Dendritic cell treated with granulocyte-macrophage colony-stimulating factor and Interleukin-4, amounts not matched to agents 40 ng/mL and 50 ng/mL, for 4 days (primary cell): ENCODE results near the gene ABTB2.

Source experiments
- H3K27ac Mint-ChIP-seq: one replicate; pipeline ENCODE4 v1.8.0; 2022; ENCODE audit warnings: mild to moderate bottlenecking, mixed read lengths
- H3K27me3 Mint-ChIP-seq: one replicate; pipeline ENCODE4 v1.8.0; 2022; ENCODE audit warnings: mild to moderate bottlenecking, mixed read lengths
- H3K36me3 Mint-ChIP-seq: one replicate; pipeline ENCODE4 v1.8.0; 2022; ENCODE audit warnings: low read depth, mixed read lengths
- H3K4me1 Mint-ChIP-seq: one replicate; pipeline ENCODE4 v1.8.0; 2022; ENCODE audit warnings: low read depth, mixed read lengths
- H3K4me3 Mint-ChIP-seq: one replicate; pipeline ENCODE4 v1.8.0; 2022; ENCODE audit warnings: mild to moderate bottlenecking, moderate library complexity, mixed read lengths
- H3K9me3 Mint-ChIP-seq: one replicate; pipeline ENCODE4 v1.8.0; 2022; ENCODE audit warnings: mixed read lengths
- intact Hi-C: fragments of 100-400 bp; cut with micrococcal nuclease; formaldehyde crosslinking; loops from one replicate; pipeline ENCODE4 v1.15.0; 2022

Gene ABTB2

DNA sequence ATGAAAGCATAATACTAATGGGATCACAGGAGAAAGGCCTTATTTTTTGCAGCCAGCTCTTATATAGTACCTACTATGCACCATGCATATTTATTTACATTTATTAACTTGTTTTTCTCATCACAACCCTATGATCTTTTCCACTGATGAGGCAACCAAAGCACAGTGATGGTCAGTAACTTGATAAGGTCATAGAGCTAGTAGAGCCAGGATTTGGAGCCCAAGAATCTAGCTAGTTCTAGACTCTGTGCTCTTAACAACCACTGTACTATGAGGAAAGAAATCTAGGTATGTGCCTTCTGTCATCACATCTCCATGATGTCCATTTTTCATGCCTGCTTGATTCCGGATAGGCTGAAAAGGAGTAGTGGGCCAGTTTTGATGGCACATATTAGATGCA is 24.0 kb upstream of the ABTB2 start:
- Mint-ChIP-seq H3K27me3 (no peaks in the 10 kb centered on the region), H3K36me3 (peaks cover 6% of the 10 kb centered on the region), H3K27ac (no peak overlapping the region), H3K9me3 (peaks cover 14% of the 10 kb centered on the region), H3K4me3 (no peak overlapping the region), H3K4me1 (no peaks in the 10 kb centered on the region)
- intact Hi-C loops = loop anchor here (5.0 kb wide), 1 partner anchor 41 kb away; no protein-coding TSS in a partner anchor

DNA sequence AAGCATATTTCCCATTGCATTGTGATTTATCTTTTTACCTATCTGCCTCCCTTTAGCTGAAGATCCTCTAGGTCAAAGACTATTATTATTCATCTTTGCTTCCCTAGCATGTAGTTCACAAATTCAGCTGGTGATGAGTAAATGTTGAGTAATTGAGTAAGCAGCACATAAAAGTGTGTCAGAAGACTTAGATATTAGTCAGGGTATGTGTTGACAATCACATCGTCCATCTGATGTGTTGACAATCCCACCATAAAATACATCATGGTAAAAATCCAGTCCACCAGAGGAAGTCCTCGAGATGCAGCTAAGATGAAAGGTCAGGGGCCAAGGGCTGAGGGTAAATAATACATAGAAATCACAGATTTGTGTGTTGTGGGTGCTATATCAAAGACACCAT is 22.9 kb upstream of the ABTB2 start:
- peaks cover 6% of the 10 kb centered on the region for H3K36me3 Mint-ChIP-seq
- no peaks in the 10 kb centered on the region for H3K27me3 Mint-ChIP-seq
- intact Hi-C loops = loop anchor here (5.0 kb wide), 1 partner anchor 42 kb away; no protein-coding TSS in a partner anchor
- H3K9me3 Mint-ChIP-seq = peaks cover 21% of the 10 kb centered on the region
- H3K4me1 Mint-ChIP-seq = no peaks in the 10 kb centered on the region
- H3K27ac Mint-ChIP-seq = no peak overlapping the region
- H3K4me3 Mint-ChIP-seq = no peak overlapping the region

DNA sequence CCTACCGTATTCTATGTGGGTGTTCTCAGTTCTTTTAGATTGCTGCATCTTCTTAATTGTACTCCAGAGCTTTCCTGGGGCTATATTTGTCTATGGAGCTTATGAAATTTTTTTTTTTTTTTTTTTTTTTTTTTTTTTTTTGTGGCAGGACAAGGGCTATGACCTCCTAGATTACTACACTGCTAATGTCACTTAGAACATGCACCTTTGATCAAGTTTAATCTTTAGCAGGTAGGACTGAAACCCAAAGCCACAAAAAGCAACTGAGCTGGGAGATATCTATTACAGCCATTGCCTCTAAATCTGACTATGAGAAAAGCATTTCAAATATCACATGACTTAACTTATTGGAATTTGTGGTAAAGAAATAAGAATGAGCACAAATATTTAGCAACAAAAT is 21.7 kb upstream of the ABTB2 start:
- Mint-ChIP-seq H3K4me3 (no peak overlapping the region), H3K9me3 (peaks cover 28% of the 10 kb centered on the region), H3K36me3 (peaks cover 6% of the 10 kb centered on the region), H3K27me3 (no peaks in the 10 kb centered on the region), H3K4me1 (no peaks in the 10 kb centered on the region), H3K27ac (no peak overlapping the region)
- intact Hi-C loops = no loop called here

DNA sequence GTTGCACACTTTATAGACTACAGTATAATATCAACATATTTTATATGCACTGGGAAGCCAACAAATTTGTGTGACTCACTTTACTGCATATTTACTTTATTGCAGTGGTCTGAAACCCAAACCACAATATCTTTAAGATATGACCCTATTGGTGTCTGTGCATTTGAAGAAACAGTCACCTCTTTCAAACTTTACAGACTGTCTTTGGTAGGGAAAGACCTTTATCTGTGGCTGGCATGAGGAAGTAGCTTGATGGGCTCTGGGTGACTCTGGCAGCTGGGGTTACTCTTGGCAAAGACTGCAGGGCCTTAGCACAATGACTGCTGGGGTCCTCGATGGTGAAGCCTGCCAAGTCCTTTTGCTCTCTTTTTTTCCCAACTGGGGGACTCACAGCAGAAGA is 21.3 kb upstream of the ABTB2 start:
- H3K36me3 Mint-ChIP-seq = peaks cover 6% of the 10 kb centered on the region
- intact Hi-C loops = no loop called here
- H3K4me3 Mint-ChIP-seq = no peak overlapping the region
- no peak overlapping the region for H3K27ac Mint-ChIP-seq
- no peaks in the 10 kb centered on the region for H3K4me1 Mint-ChIP-seq
- peaks cover 28% of the 10 kb centered on the region for H3K9me3 Mint-ChIP-seq
- no peaks in the 10 kb centered on the region for H3K27me3 Mint-ChIP-seq

DNA sequence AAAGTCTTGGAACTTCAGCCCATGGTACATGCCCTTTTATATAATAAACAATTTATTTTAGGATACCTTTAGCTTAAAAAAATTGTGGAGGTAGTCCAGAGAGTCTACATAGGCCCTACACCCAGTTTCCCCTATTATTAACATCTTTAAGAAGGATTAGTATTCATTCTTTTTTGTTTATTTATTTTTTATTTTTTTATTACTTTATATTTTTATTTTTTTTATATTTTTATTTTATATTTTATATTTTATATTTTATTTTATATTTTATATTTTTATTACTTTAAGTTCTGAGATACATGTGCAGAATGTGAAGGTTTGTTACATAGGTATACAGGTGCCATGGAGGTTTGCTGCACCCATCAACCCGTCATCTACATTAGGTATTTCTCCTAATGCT is 15.9 kb upstream of the ABTB2 start:
- no peak overlapping the region for H3K27ac Mint-ChIP-seq
- no peaks in the 10 kb centered on the region for H3K27me3 Mint-ChIP-seq
- intact Hi-C loops = no loop called here
- no peak overlapping the region for H3K4me3 Mint-ChIP-seq
- peaks cover 18% of the 10 kb centered on the region for H3K4me1 Mint-ChIP-seq
- peaks cover 28% of the 10 kb centered on the region for H3K9me3 Mint-ChIP-seq
- H3K36me3 Mint-ChIP-seq = peaks cover 6% of the 10 kb centered on the region

DNA sequence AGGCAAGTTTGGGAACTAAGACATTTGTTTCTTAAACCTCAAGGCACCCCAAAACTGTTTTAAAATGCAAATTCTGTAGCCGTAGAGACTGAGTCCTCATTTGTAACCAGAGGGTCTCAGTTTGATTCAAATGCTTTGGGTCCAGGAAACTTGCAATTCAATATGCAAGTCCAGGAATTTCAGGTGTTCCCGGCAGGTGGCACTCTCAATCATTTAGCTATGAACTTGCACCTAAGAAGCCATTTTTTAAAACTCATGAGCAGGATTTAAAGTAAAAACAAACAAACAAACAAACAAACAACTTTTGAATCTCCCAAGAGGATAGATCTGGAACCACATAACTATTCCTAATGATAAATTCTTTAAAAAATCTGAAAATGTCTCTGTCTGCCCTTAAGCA is 8.7 kb upstream of the ABTB2 start:
- intact Hi-C loops = no loop called here
- H3K4me1 Mint-ChIP-seq = peaks cover 10% of the 10 kb centered on the region
- H3K9me3 Mint-ChIP-seq = no peaks in the 10 kb centered on the region
- no peaks in the 10 kb centered on the region for H3K36me3 Mint-ChIP-seq
- H3K27me3 Mint-ChIP-seq = no peaks in the 10 kb centered on the region
- H3K27ac Mint-ChIP-seq = no peak overlapping the region
- no peak overlapping the region for H3K4me3 Mint-ChIP-seq

DNA sequence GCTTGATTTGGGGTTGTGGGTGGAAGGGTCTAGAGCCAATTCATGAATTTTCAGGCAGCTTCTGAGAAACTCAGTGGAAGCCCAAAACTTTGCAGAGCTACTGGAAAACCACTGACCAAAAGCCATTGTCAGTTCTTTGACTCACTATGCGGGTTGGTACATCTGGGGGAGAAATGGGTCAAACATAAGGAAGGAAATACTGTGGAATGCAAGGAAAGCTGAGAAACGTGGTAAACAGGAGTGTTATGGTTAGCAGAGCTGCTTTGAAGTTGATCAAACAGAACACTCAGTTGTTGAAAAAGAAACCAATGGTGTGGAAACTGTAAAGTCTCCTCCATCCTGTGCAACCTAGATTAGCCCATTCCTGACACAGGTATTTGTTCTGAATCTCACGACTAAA is 6.3 kb upstream of the ABTB2 start:
- Mint-ChIP-seq H3K36me3 (no peaks in the 10 kb centered on the region), H3K9me3 (no peaks in the 10 kb centered on the region), H3K27ac (no peak overlapping the region), H3K27me3 (no peaks in the 10 kb centered on the region), H3K4me3 (no peak overlapping the region), H3K4me1 (peaks cover 5% of the 10 kb centered on the region)
- intact Hi-C loops = no loop called here

DNA sequence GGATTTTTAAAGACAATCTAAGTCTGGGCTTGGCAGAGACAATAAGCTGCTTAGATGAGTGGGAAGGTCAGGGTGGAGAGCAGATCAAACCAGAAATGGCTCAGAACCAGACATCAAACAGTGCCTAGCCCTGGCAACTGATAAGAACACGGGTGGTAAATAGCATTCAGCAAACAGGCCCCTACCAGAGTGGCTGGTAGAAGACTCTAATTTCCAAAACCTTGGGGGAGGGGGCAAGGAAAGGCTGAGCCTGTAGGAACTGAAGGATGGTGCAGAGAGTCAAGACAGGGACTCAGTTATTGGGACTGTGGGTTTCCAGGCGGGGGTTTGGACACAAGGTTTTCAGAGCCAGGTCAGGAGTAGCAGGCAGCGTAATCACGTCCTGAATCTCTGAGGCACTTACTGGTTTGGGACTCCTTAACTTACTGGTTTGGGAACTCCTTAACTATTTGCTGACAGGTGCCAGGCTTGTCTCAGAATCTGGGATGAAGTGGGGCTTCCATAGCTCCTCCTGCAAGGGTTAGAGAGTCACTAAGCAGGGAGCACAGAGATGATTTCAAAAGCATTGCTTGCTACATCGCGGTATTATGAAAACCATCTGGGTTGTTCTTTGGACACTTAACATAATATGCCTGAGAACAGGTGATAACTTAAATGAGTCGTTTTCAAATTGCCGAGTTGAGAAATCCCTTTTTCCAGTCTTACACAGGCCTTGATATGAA is 5.7 kb upstream of the ABTB2 start:
- no peaks in the 10 kb centered on the region for H3K9me3 Mint-ChIP-seq
- H3K4me1 Mint-ChIP-seq = peaks cover 11% of the 10 kb centered on the region
- H3K27me3 Mint-ChIP-seq = no peaks in the 10 kb centered on the region
- H3K4me3 Mint-ChIP-seq = no peak overlapping the region
- H3K36me3 Mint-ChIP-seq = no peaks in the 10 kb centered on the region
- intact Hi-C loops = no loop called here
- no peak overlapping the region for H3K27ac Mint-ChIP-seq

DNA sequence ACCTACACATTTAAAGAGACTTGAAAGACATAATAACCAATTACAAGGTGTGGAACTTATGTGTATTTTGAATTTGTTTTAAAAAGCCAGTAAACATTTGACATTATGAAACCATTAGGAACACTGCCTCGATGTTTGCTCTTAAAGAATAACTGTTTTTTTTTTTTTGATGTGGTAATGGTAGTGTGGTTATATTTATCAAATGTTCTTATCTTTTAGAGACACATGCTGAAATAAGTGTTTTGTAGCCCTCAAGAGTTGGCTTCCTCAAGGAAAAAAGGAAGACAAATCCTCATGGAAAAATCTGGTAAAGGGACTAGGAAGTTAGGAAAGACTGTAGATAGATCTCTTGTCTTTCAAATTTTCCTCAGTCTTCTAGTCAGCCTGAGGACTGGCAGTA is 2.2 kb upstream of the ABTB2 start:
- Mint-ChIP-seq H3K27ac (no peak overlapping the region), H3K27me3 (peaks cover 24% of the 10 kb centered on the region), H3K4me1 (peaks cover 41% of the 10 kb centered on the region), H3K9me3 (no peaks in the 10 kb centered on the region), H3K4me3 (no peak overlapping the region), H3K36me3 (no peaks in the 10 kb centered on the region)
- intact Hi-C loops = no loop called here

DNA sequence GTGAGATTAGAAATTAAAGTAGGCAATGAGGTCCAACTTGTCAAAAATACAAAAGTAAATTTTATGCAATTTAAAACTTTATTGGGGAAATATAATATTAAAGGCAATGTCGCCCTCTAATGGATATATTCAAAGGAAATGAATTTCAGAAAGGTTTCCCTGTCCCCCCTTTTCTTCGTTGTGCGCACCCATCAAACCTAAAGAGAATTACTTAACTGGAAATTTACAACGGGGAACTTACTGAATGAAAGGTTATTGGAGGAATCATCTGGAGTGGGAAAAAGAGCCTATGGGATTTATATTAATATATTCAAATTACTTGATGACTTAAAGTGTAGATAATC is 1.7 kb upstream of the ABTB2 start:
- Mint-ChIP-seq H3K9me3 (no peaks in the 10 kb centered on the region), H3K4me3 (peak overlapping the region; percentile 83), H3K27me3 (peaks cover 28% of the 10 kb centered on the region), H3K36me3 (no peaks in the 10 kb centered on the region), H3K27ac (peak overlapping the region; percentile 70), H3K4me1 (peaks cover 46% of the 10 kb centered on the region)
- intact Hi-C loops = loop anchor here (1.0 to 10.0 kb wide), 5 partner anchors 105 to 362 kb away; partner anchors contain the start of gene CAPRIN1

DNA sequence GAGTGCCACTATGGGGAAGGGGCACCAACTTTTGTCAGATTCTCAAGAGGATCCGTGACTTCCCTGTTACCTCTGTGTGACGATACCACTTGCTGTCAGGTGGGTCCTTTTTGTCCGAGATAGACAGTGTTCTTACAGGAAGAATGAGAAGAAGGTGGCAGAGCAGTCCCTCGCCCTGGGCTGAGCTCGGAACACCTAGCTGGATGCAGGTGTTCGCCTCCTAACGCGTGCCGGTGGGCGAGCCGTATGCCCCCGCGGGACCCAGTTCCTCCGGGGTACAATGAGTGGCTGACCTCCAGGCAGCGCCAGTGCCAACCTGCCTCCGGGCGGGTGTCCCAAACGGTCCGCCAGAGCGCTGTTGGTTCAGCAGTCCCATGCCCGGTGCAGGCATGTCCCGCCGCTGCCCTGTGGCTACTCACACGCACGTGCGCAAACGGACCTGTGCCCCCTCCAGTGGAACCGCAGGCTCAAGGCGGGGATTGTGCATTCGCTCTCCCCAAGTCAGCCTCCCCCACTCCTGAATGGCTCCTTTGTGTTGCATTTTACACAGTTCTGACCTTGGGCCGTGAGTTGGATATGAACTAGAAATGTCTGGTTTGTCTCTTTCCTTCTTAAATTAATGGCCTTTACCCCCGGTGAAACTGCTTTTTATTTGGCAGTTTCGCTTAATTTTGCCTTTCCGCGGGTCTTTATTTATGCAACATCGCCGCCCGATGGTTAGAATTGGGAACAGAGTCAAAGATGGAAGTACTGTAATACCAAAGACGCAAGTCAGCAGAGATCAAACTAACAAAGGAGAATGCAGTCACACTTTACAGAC is 1.1 kb upstream of the ABTB2 start:
- H3K27ac Mint-ChIP-seq = peak overlapping the region; percentile 70
- peak overlapping the region; percentile 83 for H3K4me3 Mint-ChIP-seq
- intact Hi-C loops = loop anchor here (1.0 to 10.0 kb wide), 5 partner anchors 104 to 362 kb away; partner anchors contain the start of gene CAPRIN1
- H3K9me3 Mint-ChIP-seq = no peaks in the 10 kb centered on the region
- peaks cover 46% of the 10 kb centered on the region for H3K4me1 Mint-ChIP-seq
- peaks cover 31% of the 10 kb centered on the region for H3K27me3 Mint-ChIP-seq
- H3K36me3 Mint-ChIP-seq = no peaks in the 10 kb centered on the region

DNA sequence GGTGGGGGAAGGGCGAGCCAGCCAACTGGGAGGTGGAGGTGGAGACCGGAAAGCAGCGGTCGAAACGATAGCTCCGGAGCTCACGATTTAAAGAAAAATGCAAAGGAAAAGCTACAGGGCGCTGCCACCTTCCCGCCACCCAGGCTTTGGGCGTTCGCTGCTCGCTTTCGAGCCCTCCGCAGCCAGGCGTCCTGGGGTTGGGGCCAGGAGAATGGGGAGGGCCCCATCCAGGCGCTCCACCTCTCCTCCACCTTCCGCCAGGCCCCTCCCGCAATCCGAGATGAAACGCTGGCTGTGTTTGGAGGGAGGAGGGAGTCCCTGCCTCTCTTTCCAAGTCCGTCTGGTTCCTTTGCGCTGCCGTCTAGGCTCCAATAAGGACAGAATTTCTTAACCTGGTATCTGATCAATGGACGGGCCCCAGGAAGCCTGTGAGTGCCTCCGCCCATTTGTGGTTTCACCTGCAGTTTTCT is 483 bp upstream of the ABTB2 start:
- Mint-ChIP-seq H3K27me3 (peaks cover 32% of the 10 kb centered on the region), H3K4me1 (peaks cover 46% of the 10 kb centered on the region), H3K27ac (peak overlapping the region; percentile 70), H3K9me3 (no peaks in the 10 kb centered on the region), H3K36me3 (no peaks in the 10 kb centered on the region), H3K4me3 (peak overlapping the region; percentile 83)
- intact Hi-C loops = loop anchor here (2.0 to 10.0 kb wide), 3 partner anchors 103 to 307 kb away; partner anchors contain the start of gene CAPRIN1

DNA sequence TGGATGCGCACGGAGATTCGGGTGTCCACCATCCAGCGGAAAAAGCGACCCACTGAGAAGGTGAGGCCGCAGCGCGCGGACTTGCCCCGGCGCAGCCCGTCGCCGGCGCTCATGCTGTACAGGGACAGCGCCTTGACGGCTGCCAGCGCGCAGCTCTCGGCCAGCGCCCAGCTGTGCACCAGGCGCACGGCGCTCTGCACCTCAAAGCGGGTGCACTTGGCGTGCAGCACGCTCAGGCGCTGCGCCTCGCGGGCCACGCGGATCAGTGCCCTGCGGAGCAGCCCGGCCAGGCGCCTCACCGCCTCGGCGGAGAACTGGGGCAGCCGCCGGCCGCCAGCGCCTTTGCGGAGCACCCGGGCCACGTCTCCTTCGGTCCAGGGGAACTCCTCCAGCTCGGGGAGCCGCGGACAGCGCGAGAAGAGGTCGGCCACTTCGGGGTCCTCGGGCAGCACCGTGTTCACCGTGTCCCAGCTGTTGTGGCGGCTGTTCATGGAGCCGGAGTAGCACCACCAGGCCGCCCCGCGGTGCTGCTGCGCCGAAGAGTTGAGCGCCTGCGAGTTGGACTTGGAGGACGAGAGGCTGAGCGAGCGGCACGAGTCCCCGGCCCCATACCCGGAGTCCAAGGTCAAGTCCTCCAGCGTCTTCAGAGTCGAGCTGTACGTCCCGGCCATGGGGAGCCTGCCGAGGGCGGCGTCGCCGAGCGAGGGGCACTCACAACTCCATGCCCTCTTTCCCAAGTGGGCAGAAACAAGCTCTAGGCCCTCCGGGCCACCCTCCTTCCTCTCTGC is 703 bp downstream of the ABTB2 start:
- Mint-ChIP-seq H3K36me3 (no peaks in the 10 kb centered on the region), H3K4me1 (peaks cover 46% of the 10 kb centered on the region), H3K27ac (peak overlapping the region; percentile 70), H3K9me3 (no peaks in the 10 kb centered on the region), H3K4me3 (peak overlapping the region; percentile 83), H3K27me3 (peaks cover 34% of the 10 kb centered on the region)
- intact Hi-C loops = loop anchor here (10.0 kb wide), 1 partner anchor 102 kb away; no protein-coding TSS in a partner anchor

DNA sequence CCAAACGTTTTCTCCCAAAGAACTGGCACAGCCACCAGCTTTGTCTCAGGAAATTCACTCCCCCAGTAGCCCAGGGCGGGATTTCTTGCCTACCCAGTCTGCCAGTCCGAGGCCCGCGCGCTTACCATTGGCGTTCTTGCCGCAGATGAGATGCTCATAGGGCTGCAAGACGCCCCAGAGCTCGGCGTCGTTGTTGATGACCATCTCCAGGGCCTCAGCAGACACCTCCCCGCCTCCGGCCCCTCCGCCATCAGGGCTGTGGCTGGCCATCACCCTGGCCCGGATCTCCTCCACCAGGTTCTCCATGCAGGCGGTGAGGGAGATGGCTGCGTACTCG is 1.3 kb downstream of the ABTB2 start:
- H3K9me3 Mint-ChIP-seq = no peaks in the 10 kb centered on the region
- intact Hi-C loops = loop anchor here (10.0 kb wide), 1 partner anchor 102 kb away; no protein-coding TSS in a partner anchor
- H3K4me3 Mint-ChIP-seq = peak overlapping the region; percentile 83
- no peak overlapping the region for H3K27ac Mint-ChIP-seq
- H3K4me1 Mint-ChIP-seq = peaks cover 46% of the 10 kb centered on the region
- no peaks in the 10 kb centered on the region for H3K36me3 Mint-ChIP-seq
- H3K27me3 Mint-ChIP-seq = peaks cover 35% of the 10 kb centered on the region
